COLO668 (cell line): ENCODE results near the gene BTBD16.

ENCODE experiments used
- DNase-seq: peaks from one replicate; lab custom pipeline; 2025; ENCODE audit not compliant: unreplicated experiment; lab: John Stamatoyannopoulos, UW

Gene BTBD16

GRCh38 chr10:122271076-122271475, at the start of gene BTBD16:
TSS of gene BTBD16 (plus strand) at chr10:122271296. CDS start at chr10:122275082, 3,786 bp downstream.
- DNase-seq, result no peak

GRCh38 chr10:122221958-122222357, 49.1 kb upstream of the BTBD16 start:
- no peak for DNase-seq

GRCh38 chr10:122222638-122223037, 48.5 kb upstream of the BTBD16 start:
- DNase-seq, result no peak

- DNase-seq, result no peak
Observed at GRCh38 chr10:122224159-122224558, 46.9 kb upstream of the BTBD16 start.

GRCh38 chr10:122225330-122225729, 45.8 kb upstream of the BTBD16 start:
- no peak for DNase-seq

GRCh38 chr10:122227754-122228153, 43.3 kb upstream of the BTBD16 start:
- DNase-seq, result no peak

GRCh38 chr10:122229666-122230065, 41.4 kb upstream of the BTBD16 start:
- no peak for DNase-seq

GRCh38 chr10:122230222-122230621, 40.9 kb upstream of the BTBD16 start:
- no peak for DNase-seq

- DNase-seq, result no peak
Observed at GRCh38 chr10:122232769-122233168, 38.3 kb upstream of the BTBD16 start.

GRCh38 chr10:122233857-122234348, 37.2 kb upstream of the BTBD16 start:
- peak; percentile 59 for DNase-seq

- peak; percentile 44 for DNase-seq
Observed at GRCh38 chr10:122234416-122234815, 36.7 kb upstream of the BTBD16 start.

- peak; percentile 33 for DNase-seq
Observed at GRCh38 chr10:122236690-122237306, 34.3 kb upstream of the BTBD16 start.

- peak; percentile 35 for DNase-seq
Observed at GRCh38 chr10:122237331-122237990, 33.6 kb upstream of the BTBD16 start.

GRCh38 chr10:122239578-122240257, 31.4 kb upstream of the BTBD16 start:
- DNase-seq, result no peak

GRCh38 chr10:122240401-122240800, 30.7 kb upstream of the BTBD16 start:
- no peak for DNase-seq

GRCh38 chr10:122241836-122242235, 29.3 kb upstream of the BTBD16 start:
- no peak for DNase-seq

- no peak for DNase-seq
Observed at GRCh38 chr10:122243550-122243949, 27.5 kb upstream of the BTBD16 start.

GRCh38 chr10:122244001-122244975, 26.8 kb upstream of the BTBD16 start:
- no peak for DNase-seq

- DNase-seq, result no peak
Observed at GRCh38 chr10:122245136-122245535, 26.0 kb upstream of the BTBD16 start.

- no peak for DNase-seq
Observed at GRCh38 chr10:122245897-122246296, 25.2 kb upstream of the BTBD16 start.
